HG03045 (cell line): ENCODE data around the gene FRMD4A.

Source experiments
- ATAC-seq: cut with Tn5 transposase; IDR thresholded peaks from one replicate; pipeline ENCODE4 v1.9.1; 2021; ENCODE audit warnings: mild to moderate bottlenecking, moderate library complexity; ENCODE audit not compliant: unreplicated experiment

Gene FRMD4A

DNA sequence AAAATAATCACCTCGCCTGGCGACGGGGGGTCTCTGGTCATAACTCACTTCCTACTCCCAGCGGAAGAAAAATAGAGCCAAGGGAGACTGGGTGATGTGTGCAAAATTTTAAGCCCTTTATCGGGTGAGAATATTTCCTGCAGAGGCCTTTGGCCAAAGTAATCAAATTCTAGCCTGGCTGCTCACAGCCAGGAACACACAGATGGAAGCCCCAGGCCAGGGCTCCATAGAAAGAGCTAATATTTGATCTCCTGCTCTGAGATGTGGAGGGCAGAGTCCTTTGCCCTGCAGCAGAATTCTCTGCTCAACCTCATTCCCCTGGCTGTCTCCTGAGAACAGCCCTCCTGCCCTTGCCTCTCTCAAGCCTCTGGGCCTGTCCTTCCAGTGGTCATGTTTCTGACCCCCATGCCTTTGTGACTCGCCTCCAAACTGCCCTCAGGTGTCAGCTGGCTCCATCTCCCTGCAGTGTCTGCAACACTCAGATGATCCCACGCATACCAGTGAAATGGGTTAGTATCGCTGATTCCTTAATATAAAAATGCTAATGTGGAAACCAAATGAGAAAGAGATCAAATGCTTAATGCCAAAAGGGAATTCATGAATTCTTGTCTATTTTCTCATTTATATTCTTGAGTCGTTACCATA lies 34.5 kb downstream of the FRMD4A start:
- no peak for ATAC-seq

GRCh38 chr10:14294347-14295059 lies 36.2 kb downstream of the FRMD4A start:
- ATAC-seq, result no peak

DNA sequence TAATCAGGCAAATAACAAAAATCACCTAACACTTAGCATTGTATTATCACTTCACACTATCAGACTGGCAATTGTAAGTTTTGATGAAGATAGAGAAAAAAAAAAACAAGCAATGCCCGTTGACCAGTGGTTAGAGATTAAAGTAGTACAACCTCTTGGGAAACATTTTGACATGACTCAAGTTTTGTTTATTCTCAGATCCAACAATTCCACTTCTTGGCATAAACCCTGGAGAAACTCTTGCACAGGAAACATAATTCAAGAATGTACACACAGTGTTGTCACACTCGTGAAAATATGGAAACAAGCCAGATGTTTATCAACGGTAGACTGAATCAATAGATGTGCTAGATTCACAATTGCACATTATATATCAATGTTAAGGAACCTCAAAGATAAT lies 37.2 kb downstream of the FRMD4A start:
- ATAC-seq, result no peak

GRCh38 chr10:14291296-14291695 lies 39.4 kb downstream of the FRMD4A start:
- ATAC-seq, result no peak

DNA sequence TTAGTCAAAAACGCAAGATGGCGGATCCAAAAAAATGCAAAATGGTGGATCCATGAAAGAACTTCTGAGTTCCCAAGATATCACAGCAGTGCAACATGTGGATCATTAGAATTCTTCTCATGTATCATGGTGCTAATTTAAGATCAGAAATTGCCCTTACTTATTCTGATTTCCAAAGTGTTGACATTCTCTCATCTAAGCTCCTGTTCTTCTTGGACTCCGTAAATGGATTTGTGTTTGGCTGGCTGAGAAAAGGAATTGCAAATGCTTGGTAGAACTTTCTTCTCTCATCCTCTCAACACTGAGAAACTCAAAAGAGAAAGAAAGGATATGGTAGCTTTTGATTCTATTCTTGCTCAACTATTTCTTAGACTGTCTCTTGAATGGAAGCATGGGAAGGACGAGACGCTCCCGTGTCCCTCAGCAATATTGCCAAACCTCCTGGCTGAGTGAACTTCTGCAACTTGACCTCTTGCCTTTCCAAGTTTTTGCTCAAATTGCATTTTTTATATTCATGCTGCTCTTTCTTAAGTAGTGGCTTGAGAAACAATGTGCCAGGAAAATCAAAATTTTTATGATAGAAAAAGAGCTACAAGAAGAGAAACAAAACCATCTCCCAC lies 44.7 kb downstream of the FRMD4A start:
- ATAC-seq, result no peak

DNA sequence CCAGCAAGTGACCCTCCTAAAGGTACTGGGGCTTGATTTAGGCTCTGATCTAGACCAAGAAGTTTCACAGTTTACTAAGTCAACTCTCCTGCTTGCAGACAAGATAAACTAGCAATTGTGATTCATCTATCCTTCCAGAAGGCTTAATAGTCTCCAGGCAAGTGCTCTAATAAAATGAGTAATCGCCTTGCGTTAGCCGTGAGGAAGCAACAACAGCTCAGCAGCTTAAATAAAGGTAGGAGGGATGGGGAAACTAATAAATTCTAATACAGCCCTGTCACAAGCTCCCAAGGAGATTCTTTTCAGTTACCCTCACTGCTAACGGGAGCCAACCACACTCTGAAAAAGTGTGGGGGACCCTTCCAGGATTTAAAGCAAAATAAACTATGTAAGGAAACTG lies 48.4 kb downstream of the FRMD4A start:
- no peak for ATAC-seq

DNA sequence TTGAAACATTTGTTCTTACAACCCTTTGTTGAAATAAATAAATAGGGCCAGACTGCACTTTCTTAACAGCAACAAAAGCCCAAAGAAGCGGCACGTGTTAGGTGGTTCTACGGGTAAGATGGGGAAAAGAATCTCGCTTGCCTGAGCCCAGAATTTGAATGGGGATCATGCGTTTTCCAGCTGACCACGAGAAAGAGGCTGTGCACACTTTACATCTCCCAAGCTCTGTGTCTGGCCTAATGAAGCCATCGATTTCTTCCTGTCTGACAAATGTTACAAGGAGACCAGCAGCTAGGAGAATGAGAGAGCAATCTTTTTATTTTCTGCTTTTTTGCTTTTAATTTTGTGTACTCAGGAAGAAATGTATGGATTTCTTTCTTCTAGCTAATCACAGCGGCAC lies 52.2 kb downstream of the FRMD4A start:
- ATAC-seq, result no peak

DNA sequence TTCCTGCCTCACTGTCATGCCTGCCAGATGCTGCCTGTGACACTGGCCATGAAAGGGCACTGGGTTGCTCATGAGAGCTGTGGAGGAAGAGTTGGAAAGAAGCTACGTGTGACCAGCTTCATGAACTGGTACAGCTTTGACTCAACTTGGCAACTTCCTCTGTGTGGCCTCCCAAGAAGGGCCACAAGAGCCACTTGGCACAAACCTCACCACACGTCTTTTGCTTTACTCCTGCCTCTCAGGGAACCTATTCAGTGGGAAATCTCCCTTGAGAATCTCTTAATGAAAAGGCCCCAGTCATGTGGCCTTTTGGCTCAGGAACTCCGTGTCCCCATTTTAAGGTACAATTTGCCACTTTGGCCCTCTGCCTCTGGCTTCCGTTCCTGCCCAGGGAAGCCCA lies 54.5 kb downstream of the FRMD4A start:
- ATAC-seq, result no peak

DNA sequence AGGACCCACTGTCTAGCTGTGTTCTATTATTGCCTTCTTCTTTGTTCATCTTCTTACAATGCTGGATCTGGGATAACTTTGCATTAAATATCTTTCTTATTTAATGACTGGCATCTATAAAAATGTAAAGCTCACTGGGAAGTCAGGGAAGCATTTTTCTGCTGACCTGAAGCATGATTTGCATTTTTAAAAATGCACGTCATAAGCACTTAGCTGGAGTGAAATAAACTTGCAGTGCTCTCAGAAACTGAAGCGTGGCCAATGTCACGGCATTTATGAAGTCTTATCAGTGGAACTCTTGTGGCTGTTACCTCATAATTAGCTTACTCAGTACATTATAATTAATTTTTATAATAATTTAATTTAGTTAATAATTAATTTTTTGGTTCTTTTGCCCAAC lies 59.1 kb downstream of the FRMD4A start:
- no peak for ATAC-seq

DNA sequence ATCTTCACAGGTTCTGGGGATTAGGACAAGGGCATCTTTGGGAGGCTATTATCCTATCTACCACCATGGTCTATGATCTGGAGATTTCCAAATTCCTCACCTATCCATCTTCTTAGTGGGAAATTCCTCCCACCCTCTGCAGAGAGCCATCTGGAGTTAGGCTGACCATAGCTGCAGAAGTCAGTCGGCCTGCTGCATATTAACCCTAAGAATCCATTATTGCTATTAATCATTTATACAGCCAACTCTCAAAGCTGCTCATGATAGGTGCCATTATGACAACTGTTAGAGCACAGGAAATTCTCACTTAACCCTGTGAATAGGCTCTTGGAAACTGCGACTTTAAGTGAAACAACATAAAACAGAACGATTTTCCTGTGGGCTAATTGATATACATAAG lies 60.4 kb downstream of the FRMD4A start:
- no peak for ATAC-seq

DNA sequence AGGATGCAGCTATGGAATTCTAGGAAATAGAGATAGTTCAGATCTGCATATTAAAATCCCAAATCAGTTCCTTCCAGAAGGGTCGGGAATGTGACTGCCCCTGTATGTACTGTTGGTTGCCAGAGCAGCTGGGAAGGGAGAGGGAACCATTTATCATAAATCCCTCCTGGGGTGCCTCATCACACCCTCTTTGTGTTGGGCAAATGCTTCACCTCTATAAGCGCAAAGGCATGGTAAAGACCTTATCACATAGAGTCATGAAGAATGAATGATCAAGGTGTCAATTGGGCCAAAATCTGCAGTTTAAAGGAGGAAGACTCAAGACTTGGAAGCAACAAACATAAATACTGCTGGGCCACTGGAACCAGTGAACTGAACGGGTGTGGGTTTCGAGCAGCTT lies 65.0 kb downstream of the FRMD4A start:
- ATAC-seq, result no peak

GRCh38 chr10:14262836-14263425 lies 67.8 kb downstream of the FRMD4A start:
- ATAC-seq, result no peak

DNA sequence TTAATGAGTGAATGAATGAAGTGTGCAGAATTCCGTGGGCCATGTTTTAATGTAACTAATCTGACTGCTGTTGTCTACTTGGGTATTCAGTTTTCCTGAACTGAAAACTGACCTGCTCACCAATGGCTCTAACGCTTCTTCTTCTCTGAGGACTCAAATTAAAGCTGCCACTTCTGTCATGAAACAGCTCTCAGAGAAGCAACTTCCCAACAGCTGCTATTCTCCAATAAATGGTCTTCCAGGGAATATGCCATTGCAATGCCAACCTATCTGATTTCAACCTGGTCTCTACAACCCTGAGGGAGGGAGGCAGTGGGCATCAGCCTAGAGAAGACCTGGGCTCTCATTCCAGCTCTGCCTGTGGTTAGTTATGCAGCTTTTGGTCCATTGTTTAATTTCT lies 69.4 kb downstream of the FRMD4A start:
- no peak for ATAC-seq

GRCh38 chr10:14259696-14260566 lies 70.8 kb downstream of the FRMD4A start:
- no peak for ATAC-seq

- no peak for ATAC-seq
These were observed 76.4 kb downstream of the FRMD4A start for GRCh38 chr10:14254368-14254767.

- ATAC-seq, result no peak
These were observed 77.0 kb downstream of the FRMD4A start for GRCh38 chr10:14253711-14254110.

DNA sequence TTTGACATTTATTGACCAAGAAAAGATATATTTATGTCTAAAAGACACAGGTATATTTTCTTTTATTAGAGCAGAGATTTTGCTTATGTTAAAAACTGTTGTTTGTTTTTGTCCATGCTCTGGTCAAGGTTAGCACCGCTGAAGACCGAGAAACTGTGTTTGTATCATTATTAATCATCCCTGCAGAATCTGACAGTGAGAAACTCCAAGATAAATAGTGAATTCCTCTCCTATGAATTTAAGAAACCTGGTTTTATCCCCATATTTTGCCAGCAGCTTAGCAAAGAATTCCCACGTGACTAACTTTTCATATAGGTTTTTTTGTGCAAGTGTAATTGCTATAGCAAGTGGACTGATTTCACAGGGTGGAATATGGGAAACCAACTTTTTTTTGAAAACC lies 77.6 kb downstream of the FRMD4A start:
- no peak for ATAC-seq

GRCh38 chr10:14250496-14251076 lies 80.1 kb downstream of the FRMD4A start:
- no peak for ATAC-seq

GRCh38 chr10:14247377-14248116 lies 83.2 kb downstream of the FRMD4A start:
- no peak for ATAC-seq

- ATAC-seq, result no peak
These were observed 85.9 kb downstream of the FRMD4A start for GRCh38 chr10:14244801-14245211.
